ENCODE results near the gene PIGH.

PIGH gene

DNA sequence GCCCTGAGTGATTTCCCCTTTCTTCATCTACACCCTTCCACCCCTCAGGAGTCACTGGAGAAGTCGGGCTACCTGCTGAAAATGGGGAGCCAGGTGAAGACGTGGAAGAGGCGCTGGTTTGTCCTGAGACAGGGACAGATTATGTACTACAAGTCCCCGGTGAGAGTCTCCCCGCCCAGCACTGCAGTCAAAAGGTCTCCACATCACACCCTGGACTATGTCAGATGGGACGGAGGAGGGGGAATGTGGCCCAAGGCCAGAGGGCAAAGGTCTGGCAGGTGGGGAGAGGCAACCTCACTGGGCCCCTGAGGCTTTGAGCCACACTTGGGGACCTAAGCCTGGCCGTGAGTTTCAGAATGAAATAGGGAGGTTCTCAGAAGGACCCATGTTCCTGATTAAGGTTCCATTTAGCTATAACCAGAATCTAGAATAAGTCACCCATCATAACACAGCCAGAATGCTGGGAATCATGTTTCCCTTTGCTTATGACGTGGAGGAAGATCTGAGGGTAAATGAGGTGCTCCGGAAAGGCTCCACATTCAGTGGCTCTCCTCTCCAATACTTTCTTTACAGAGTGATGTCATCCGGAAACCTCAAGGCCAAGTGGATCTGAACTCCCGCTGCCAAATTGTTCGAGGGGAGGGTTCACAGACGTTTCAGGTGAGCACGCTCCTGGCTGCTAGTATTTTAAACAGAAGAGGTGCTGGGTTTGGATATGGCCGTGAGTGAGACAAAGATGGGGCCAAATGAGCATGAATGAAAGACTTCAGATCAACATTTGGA, 26.6 kb downstream of the PIGH start:
- Histone ChIP-seq H3K4me1 (ENCODE audit: control insufficient read depth, insufficient read depth, low read length) (peaks cover 7% of the 10 kb centered on the region), H3K4me3 (ENCODE audit: low read length) (no peak overlapping the region), H3K9ac (ENCODE audit: low read length) (no peak overlapping the region), H3K9me3 (ENCODE audit: control insufficient read depth, low read length) (no peaks in the 10 kb centered on the region), H3K27me3 (replicated peaks; ENCODE audit: control insufficient read depth, insufficient read depth, low read length) (peaks cover 8% of the 10 kb centered on the region), H3K36me3 (ENCODE audit: control insufficient read depth, insufficient read depth, low read length, severe bottlenecking) (no peaks in the 10 kb centered on the region)
- no peak for DNase-seq (ENCODE audit: low read depth)

DNA sequence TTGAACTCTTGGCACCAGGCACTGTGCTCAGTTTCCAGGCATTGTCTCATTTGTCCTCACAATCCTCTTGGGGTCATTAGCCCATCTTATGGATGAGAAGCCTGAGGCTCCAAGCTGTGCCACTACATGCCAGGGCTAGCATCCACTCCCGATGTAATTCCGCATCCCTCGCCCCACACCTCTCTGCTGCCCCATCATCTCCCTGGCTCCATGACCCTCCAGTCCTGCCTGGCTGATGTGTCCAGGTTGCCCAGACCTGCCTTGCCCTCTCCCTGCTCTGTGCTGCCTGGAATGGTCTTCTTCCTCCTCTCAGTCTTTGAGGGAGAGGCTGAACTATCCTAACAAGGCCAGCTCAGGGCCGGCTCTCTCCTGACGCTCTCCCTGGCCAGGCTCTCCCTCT, 27.5 kb downstream of the PIGH start:
- Histone ChIP-seq H3K9ac (ENCODE audit: low read length) (no peak overlapping the region), H3K36me3 (ENCODE audit: control insufficient read depth, insufficient read depth, low read length, severe bottlenecking) (no peaks in the 10 kb centered on the region), H3K27me3 (replicated peaks; ENCODE audit: control insufficient read depth, insufficient read depth, low read length) (peaks cover 8% of the 10 kb centered on the region), H3K9me3 (ENCODE audit: control insufficient read depth, low read length) (no peaks in the 10 kb centered on the region), H3K4me3 (ENCODE audit: low read length) (no peak overlapping the region), H3K4me1 (ENCODE audit: control insufficient read depth, insufficient read depth, low read length) (peaks cover 11% of the 10 kb centered on the region)
- no peak for DNase-seq (ENCODE audit: low read depth)

DNA sequence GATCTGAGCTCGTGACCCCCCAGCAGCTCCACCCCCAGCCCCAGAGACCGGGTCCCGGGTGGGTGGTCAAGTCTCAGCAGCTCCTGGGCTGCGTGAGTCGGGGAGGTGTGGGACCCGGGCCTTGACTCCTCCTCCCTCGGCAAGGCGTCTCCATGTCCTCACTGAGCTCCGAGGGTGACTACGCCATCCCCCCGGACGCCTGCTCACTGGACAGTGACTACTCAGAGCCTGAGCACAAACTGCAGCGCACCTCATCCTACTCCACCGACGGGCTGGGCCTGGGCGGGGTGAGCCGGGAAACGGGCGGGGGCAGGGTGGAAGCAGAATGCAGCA, 28.1 kb downstream of the PIGH start:
- Histone ChIP-seq H3K9ac (ENCODE audit: low read length) (no peak overlapping the region), H3K36me3 (ENCODE audit: control insufficient read depth, insufficient read depth, low read length, severe bottlenecking) (no peaks in the 10 kb centered on the region), H3K4me1 (ENCODE audit: control insufficient read depth, insufficient read depth, low read length) (peaks cover 17% of the 10 kb centered on the region), H3K4me3 (ENCODE audit: low read length) (no peak overlapping the region), H3K27me3 (replicated peaks; ENCODE audit: control insufficient read depth, insufficient read depth, low read length) (peaks cover 8% of the 10 kb centered on the region), H3K9me3 (ENCODE audit: control insufficient read depth, low read length) (no peaks in the 10 kb centered on the region)
- DNase-seq (ENCODE audit: low read depth): no peak

DNA sequence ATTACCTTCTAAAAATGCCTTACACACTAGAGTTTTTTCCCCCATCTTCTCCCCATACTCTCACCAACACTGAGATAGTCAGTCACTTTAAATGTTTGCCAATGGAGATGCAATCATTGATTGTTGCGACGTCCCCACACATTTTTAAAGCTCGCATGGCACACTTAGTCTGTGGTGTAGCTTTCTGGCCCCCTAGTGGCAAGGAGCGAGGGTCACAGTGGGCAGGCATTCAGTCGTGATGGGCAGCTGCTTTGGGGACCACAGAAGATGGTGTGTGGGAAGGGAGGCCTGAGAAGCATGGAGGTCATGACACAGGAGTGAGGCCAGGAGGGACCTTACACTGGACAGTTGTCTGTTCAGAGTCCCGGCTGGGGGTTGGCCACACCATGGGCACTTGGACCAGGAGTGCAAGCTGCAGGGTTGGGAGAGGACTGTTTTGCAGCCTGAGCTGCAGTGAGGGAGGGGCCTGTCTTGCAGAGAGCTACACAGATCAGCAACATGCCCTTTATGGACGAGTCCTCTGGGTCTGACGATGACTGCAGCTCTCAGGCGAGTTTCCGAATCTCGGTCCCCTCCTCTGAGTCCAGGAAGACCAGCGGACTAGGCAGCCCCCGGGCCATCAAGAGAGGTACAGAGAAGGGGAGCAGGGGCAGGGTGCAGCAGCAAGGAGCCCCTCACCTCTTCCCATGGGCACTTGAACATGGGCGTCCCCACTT, 28.6 kb downstream of the PIGH start:
- Histone ChIP-seq H3K9me3 (ENCODE audit: control insufficient read depth, low read length) (no peaks in the 10 kb centered on the region), H3K27me3 (replicated peaks; ENCODE audit: control insufficient read depth, insufficient read depth, low read length) (peaks cover 8% of the 10 kb centered on the region), H3K36me3 (ENCODE audit: control insufficient read depth, insufficient read depth, low read length, severe bottlenecking) (no peaks in the 10 kb centered on the region), H3K9ac (ENCODE audit: low read length) (no peak overlapping the region), H3K4me3 (ENCODE audit: low read length) (no peak overlapping the region), H3K4me1 (ENCODE audit: control insufficient read depth, insufficient read depth, low read length) (peaks cover 23% of the 10 kb centered on the region)
- DNase-seq (ENCODE audit: low read depth): peak; percentile 85

DNA sequence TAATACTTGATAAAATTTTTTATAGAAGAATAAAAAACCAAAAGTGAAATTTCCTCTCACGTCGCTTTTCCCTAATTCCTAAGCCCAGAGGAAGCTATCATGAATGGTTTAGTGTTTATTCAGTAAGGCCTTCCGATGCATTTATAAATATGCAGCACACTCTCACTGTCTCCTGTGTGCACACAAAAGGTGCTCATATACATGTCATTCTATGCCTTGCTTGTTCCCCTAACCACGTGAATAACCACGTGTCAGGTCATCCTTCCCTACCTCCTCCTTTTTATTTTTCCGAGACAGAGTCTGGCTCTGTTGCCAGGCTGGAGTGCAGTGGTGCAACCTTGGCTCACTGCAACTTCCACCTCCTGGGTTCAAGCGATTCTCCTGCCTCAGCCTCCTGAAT, 29.6 kb downstream of the PIGH start:
- no peaks in the 10 kb centered on the region for H3K36me3 ChIP-seq (ENCODE audit: control insufficient read depth, insufficient read depth, low read length, severe bottlenecking)
- H3K9me3 ChIP-seq (ENCODE audit: control insufficient read depth, low read length): no peaks in the 10 kb centered on the region
- DNase-seq (ENCODE audit: low read depth): no peak
- H3K4me1 ChIP-seq (ENCODE audit: control insufficient read depth, insufficient read depth, low read length): peaks cover 29% of the 10 kb centered on the region
- no peak overlapping the region for H3K9ac ChIP-seq (ENCODE audit: low read length)
- no peak overlapping the region for H3K4me3 ChIP-seq (ENCODE audit: low read length)
- peaks cover 8% of the 10 kb centered on the region for H3K27me3 ChIP-seq (replicated peaks; ENCODE audit: control insufficient read depth, insufficient read depth, low read length)

DNA sequence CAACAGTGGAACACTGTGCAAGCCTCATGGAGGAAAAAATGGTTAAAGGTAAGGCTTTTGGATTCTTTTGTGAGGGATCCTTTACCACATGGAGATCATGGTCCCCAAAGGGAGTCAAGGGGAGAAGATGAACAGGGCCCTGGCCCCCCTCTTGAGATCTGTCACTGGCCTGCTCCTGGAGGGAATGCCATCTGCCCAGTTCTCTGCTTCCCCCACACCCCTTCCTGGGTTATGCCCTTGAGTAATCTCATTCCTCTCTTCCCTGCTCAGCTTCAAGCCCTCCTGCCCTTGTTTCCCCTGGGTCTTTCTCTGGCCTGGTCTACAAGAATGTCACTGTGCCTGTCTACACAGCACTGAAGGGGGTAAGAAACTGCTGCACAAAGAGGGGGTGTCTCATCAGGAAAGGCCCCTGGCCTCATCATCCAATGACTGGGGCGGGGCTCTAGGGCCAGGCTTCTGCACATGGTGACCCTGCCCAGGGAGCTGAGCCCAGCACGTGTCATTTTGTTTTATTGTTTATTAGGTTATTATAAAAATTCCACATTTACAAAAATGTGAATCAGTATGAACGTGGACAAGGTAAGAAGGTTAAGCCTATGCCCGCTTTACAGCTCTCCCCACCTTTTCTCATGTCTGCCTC, 30.3 kb downstream of the PIGH start:
- H3K9me3 ChIP-seq (ENCODE audit: control insufficient read depth, low read length): no peaks in the 10 kb centered on the region
- H3K4me3 ChIP-seq (ENCODE audit: low read length): no peak overlapping the region
- H3K4me1 ChIP-seq (ENCODE audit: control insufficient read depth, insufficient read depth, low read length): peaks cover 34% of the 10 kb centered on the region
- no peak for DNase-seq (ENCODE audit: low read depth)
- no peak overlapping the region for H3K9ac ChIP-seq (ENCODE audit: low read length)
- H3K27me3 ChIP-seq (replicated peaks; ENCODE audit: control insufficient read depth, insufficient read depth, low read length): peaks cover 8% of the 10 kb centered on the region
- H3K36me3 ChIP-seq (ENCODE audit: control insufficient read depth, insufficient read depth, low read length, severe bottlenecking): no peaks in the 10 kb centered on the region

DNA sequence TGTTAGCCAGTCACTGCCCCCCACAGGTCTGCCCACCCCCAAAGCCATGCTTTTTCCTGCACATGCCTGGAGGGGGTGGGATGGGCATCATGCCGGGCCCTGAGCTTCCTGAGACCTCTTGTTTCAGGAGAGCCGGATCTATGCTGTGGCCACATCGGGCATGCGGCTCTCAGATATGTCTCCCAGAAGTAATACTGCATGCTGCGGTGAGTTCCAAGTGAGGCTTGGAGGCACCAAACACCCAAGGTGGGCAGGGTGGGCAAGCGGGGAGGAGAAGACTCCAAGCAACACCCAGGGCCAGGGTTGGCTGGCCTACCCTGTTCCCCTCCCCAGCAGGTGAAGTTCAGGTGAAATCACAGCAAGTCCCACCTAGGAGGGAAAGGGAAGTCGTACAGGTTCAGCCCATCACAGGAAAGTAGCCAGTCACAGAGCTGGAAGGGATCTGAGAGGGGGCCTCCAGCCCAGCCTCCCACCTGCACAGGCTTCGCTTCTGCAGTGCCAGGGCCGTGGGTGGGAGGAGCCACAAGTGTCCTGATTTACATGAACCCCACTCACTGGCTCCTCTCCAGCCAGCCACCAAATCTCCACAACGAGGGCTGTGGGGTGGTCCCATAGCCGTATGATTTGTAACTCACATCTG, 30.9 kb downstream of the PIGH start:
- H3K4me1 ChIP-seq (ENCODE audit: control insufficient read depth, insufficient read depth, low read length): peaks cover 37% of the 10 kb centered on the region
- DNase-seq (ENCODE audit: low read depth): no peak
- H3K9ac ChIP-seq (ENCODE audit: low read length): no peak overlapping the region

DNA sequence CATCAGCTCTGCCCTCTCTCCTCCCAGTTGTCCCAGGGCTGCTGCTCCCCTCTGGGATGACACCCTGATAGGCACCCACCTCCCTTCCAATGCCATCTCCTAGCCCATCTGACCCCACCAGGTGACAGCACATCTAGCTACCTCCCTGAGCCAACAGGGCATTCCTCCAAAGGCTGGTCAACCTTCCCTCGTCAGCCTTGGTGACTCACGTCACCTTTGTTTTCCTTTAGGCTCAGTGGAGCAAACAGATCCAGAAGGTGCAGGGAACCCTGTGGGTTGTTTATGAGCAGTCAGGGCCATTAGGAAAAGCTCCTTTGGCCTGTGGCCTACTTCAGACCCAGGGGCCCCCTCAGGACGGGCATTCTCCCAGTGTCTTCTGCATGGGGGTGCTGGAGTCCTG, 32.4 kb downstream of the PIGH start:
- DNase-seq (ENCODE audit: low read depth): no peak
- peak overlapping the region; percentile 73 for H3K9ac ChIP-seq (ENCODE audit: low read length)
- peaks cover 3% of the 10 kb centered on the region for H3K27me3 ChIP-seq (replicated peaks; ENCODE audit: control insufficient read depth, insufficient read depth, low read length)
- H3K9me3 ChIP-seq (ENCODE audit: control insufficient read depth, low read length): no peaks in the 10 kb centered on the region
- peaks cover 37% of the 10 kb centered on the region for H3K4me1 ChIP-seq (ENCODE audit: control insufficient read depth, insufficient read depth, low read length)
- H3K4me3 ChIP-seq (ENCODE audit: low read length): peak overlapping the region; percentile 44
- H3K36me3 ChIP-seq (ENCODE audit: control insufficient read depth, insufficient read depth, low read length, severe bottlenecking): peaks cover 3% of the 10 kb centered on the region

More for the DNA sequence above, 30.9 kb downstream of the PIGH start:
- Histone ChIP-seq H3K27me3 (replicated peaks; ENCODE audit: control insufficient read depth, insufficient read depth, low read length) (peaks cover 8% of the 10 kb centered on the region), H3K4me3 (ENCODE audit: low read length) (no peak overlapping the region), H3K36me3 (ENCODE audit: control insufficient read depth, insufficient read depth, low read length, severe bottlenecking) (no peaks in the 10 kb centered on the region), H3K9me3 (ENCODE audit: control insufficient read depth, low read length) (no peaks in the 10 kb centered on the region)

DNA sequence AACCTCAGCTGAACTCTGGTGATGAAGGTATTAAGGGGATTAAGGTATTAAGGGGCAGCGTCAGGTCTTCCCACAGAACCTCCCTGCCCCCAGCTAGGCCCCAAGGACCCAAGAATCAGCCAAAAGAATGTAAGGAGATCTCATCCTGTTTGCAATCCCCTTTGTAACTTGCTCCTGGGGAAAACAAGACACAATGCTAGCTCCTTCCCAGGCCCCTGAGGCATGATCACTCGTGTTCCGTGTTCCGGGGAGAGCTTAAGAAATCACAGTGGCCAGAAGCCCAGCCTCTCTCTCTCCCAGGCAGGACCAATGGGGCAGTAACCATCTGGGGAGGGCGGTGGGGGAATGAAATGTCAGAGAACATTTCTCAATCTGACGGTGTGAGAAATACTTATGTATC, 33.2 kb downstream of the PIGH start:
- Histone ChIP-seq H3K4me3 (ENCODE audit: low read length) (no peak overlapping the region), H3K36me3 (ENCODE audit: control insufficient read depth, insufficient read depth, low read length, severe bottlenecking) (peaks cover 3% of the 10 kb centered on the region), H3K9ac (ENCODE audit: low read length) (peak overlapping the region; percentile 73), H3K9me3 (ENCODE audit: control insufficient read depth, low read length) (no peaks in the 10 kb centered on the region), H3K4me1 (ENCODE audit: control insufficient read depth, insufficient read depth, low read length) (peaks cover 37% of the 10 kb centered on the region), H3K27me3 (replicated peaks; ENCODE audit: control insufficient read depth, insufficient read depth, low read length) (no peaks in the 10 kb centered on the region)
- peak; percentile 89 for DNase-seq (ENCODE audit: low read depth)

DNA sequence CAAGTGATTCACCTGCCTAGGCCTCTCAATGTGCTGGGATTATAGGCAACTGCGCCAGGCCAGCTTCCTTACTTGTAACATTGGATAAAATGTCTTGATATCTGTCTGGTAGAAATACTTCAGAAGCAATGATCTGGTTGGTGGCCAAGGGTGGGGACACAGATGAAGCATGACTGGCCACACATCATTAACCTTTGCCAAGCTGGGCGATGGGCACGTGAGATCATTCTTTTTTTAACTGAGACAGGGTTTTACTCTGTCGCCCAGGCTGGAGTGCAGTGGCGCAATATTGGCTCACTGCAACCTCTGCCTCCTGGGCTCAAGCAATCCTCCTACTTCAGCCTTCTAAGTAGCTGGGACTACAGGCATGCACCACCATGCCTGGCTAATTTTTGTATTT, 35.8 kb downstream of the PIGH start:
- Histone ChIP-seq H3K4me3 (ENCODE audit: low read length) (no peak overlapping the region), H3K27me3 (replicated peaks; ENCODE audit: control insufficient read depth, insufficient read depth, low read length) (no peaks in the 10 kb centered on the region), H3K4me1 (ENCODE audit: control insufficient read depth, insufficient read depth, low read length) (peaks cover 30% of the 10 kb centered on the region), H3K9ac (ENCODE audit: low read length) (no peak overlapping the region), H3K9me3 (ENCODE audit: control insufficient read depth, low read length) (no peaks in the 10 kb centered on the region), H3K36me3 (ENCODE audit: control insufficient read depth, insufficient read depth, low read length, severe bottlenecking) (peaks cover 3% of the 10 kb centered on the region)
- DNase-seq (ENCODE audit: low read depth): no peak

DNA sequence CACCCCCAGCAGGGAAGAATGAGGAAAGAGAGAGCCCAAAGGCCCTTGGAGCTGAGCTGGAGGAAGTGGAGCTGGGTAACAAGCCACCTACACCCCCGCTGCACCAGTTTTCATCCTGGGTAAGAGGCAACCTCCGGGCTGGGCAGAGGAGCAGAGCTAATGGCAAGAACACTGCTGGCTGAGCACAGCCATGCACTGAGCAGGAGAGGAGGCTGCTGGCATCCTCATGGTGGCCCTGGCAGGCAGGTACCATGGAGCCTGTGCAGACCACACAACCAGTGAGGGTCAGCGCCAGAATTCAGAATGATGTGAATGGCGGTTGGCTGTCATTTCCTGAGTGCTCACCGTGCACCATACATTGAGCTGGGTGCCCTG, 37.3 kb downstream of the PIGH start:
- Histone ChIP-seq H3K36me3 (ENCODE audit: control insufficient read depth, insufficient read depth, low read length, severe bottlenecking) (peaks cover 3% of the 10 kb centered on the region), H3K4me1 (ENCODE audit: control insufficient read depth, insufficient read depth, low read length) (peaks cover 28% of the 10 kb centered on the region), H3K27me3 (replicated peaks; ENCODE audit: control insufficient read depth, insufficient read depth, low read length) (no peaks in the 10 kb centered on the region), H3K4me3 (ENCODE audit: low read length) (no peak overlapping the region), H3K9ac (ENCODE audit: low read length) (no peak overlapping the region), H3K9me3 (ENCODE audit: control insufficient read depth, low read length) (no peaks in the 10 kb centered on the region)
- DNase-seq (ENCODE audit: low read depth): no peak
